Thoracic aorta (tissue), 2 donors: Measurements from ENCODE around the gene HDAC5. TPM values are rescaled to one million over a fixed set of nuclear protein-coding genes. Genes with fewer than 3 reads are reported as not detected.
"Not testable (repeated sequence)": the region's sequence is repeated elsewhere in the genome, so short reads cannot be mapped to it uniquely, and the experiment has no call there.

ENCODE experiments used
- ATAC-seq: fragments of 150-250 bp; one replicate; pipeline ENCODE4 v1.8.0; 2017; ENCODE audit warnings: low read depth; ENCODE audit not compliant: insufficient number of reproducible peaks, low FRiP score
- DNase-seq: peaks from one replicate; pipeline ENCODE4 v3.0.0-alpha.2; 2020; ENCODE audit warnings: low spot score
- H3K27ac ChIP-seq, 2 donors: fragments of 200-600 bp; sonication (generic); 1 replicate in 1 of 2; 2 replicates in 1 of 2; pipeline ENCODE4 v1.5.1; 2016; ENCODE audit warnings: mild to moderate bottlenecking in 2 of 2, moderate library complexity in 2 of 2
- H3K27me3 ChIP-seq: fragments of 200-600 bp; sonication (generic); replicated peaks from 2 replicates; pipeline ENCODE4 v1.6.0; 2016; ENCODE audit warnings: mild to moderate bottlenecking; ENCODE audit not compliant: insufficient read depth
- H3K36me3 ChIP-seq: fragments of 200-600 bp; sonication (generic); one replicate; pipeline ENCODE4 v1.5.1; 2016
- H3K4me1 ChIP-seq, 2 donors: fragments of 200-600 bp; sonication (generic); 1 replicate in 1 of 2; 2 replicates in 1 of 2; pipeline versions ENCODE4 v1.5.1 to v1.6.0; 2016; ENCODE audit warnings: low read depth in 2 of 2, mild to moderate bottlenecking in 1 of 2; ENCODE audit not compliant: control insufficient read depth in 1 of 2
- H3K4me3 ChIP-seq: fragments of 200-600 bp; sonication (generic); 2 replicates; pipeline ENCODE4 v1.5.1; 2016; ENCODE audit warnings: mild to moderate bottlenecking
- H3K9me3 ChIP-seq: fragments of 200-600 bp; sonication (generic); 2 replicates; pipeline ENCODE4 v1.5.1; 2016
- total RNA-seq, 2 donors: library from RNA; depleted of rRNA; stranded (reverse); fragments of >200 nt; gene quantifications; one replicate each; pipeline versions ENCODE4 v1.1.0 to v1.2.3, GENCODE V29; 2016
- TF ChIP-seq, protein P1 (sequence below): fragments of 200-600 bp; sonication (generic); IDR thresholded peaks from one replicate; pipeline ENCODE4 v1.5.1; 2019; ENCODE audit warnings: antibody characterized with exemption

HDAC5 gene
- total RNA-seq, 2 donors from 2014 or later: 76.9 to 115 TPM

DNA sequence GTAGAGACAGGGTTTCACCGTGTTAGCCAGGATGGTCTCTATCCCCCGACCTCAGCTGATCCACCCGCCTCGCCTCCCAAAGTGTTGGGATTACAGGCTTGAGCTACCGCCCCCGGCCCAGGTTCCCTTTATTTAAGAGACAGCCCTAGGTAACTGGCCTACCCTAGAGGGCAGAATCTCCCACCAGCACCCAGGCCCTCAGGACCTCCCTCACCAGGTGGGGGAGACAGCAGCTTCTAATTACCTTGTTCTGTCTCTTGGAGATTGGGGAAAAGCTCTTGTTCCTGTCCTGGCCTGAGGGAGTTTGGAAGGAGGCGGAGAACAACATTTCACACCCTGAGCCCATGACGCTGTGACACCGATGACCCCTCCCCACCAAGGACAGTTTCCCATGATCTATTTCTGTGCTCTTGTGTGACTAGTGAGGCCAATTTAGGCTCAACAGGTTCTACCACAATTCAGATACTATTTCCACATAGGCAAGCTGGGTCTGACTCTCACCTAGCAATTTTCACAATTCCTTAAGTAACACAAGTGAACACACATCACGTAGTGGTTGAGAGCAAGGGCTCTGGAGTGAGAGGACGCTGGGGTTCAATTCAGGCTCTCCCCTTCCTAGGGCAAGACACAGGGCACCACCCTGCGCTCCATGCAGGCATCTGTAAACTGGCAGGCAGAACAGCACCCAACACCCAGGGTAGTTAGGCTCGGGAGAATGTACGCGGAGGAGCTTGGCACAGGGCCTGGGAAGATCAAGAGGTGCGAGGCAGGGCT, 20.4 kb downstream of the HDAC5 start:
- Histone ChIP-seq H3K4me3 (no peak overlapping the region), H3K36me3 (no peaks in the 10 kb centered on the region), H3K27ac (peak overlapping the region in 1 of 2 donors; percentile 15), H3K9me3 (no peaks in the 10 kb centered on the region), H3K27me3 (no peaks in the 10 kb centered on the region), H3K4me1 (peaks cover 27 to 64% of the 10 kb centered on the region in 2 donors)
- TF ChIP-seq, protein P1, sequence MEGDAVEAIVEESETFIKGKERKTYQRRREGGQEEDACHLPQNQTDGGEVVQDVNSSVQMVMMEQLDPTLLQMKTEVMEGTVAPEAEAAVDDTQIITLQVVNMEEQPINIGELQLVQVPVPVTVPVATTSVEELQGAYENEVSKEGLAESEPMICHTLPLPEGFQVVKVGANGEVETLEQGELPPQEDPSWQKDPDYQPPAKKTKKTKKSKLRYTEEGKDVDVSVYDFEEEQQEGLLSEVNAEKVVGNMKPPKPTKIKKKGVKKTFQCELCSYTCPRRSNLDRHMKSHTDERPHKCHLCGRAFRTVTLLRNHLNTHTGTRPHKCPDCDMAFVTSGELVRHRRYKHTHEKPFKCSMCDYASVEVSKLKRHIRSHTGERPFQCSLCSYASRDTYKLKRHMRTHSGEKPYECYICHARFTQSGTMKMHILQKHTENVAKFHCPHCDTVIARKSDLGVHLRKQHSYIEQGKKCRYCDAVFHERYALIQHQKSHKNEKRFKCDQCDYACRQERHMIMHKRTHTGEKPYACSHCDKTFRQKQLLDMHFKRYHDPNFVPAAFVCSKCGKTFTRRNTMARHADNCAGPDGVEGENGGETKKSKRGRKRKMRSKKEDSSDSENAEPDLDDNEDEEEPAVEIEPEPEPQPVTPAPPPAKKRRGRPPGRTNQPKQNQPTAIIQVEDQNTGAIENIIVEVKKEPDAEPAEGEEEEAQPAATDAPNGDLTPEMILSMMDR: no peak
- DNase-seq: no peak
- ATAC-seq: no peak

DNA sequence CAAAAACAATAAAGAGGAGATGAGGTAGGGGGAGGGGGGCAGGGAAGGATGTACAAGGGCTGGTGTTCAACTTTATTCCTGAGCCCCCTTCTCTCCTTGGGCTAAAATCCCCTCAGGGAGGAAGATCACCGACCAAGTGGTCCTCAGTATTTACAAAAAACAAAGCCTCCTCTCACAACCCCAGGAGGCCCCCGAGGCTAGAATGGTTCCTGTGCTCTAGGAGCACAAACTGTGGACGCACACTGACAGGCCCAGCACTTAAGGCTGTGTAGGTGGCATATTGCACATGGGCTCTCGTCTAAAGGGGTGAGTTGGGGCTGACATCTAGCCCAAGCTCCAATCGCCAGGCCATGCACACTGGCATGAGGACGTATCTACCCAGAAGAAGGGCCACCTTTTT, 21.6 kb downstream of the HDAC5 start:
- not testable (repeated sequence) for H3K9me3 ChIP-seq, H3K27ac ChIP-seq, DNase-seq, H3K36me3 ChIP-seq, H3K27me3 ChIP-seq, ATAC-seq, H3K4me3 ChIP-seq
- peaks cover 28 to 64% of the 10 kb centered on the region in 2 donors for H3K4me1 ChIP-seq

DNA sequence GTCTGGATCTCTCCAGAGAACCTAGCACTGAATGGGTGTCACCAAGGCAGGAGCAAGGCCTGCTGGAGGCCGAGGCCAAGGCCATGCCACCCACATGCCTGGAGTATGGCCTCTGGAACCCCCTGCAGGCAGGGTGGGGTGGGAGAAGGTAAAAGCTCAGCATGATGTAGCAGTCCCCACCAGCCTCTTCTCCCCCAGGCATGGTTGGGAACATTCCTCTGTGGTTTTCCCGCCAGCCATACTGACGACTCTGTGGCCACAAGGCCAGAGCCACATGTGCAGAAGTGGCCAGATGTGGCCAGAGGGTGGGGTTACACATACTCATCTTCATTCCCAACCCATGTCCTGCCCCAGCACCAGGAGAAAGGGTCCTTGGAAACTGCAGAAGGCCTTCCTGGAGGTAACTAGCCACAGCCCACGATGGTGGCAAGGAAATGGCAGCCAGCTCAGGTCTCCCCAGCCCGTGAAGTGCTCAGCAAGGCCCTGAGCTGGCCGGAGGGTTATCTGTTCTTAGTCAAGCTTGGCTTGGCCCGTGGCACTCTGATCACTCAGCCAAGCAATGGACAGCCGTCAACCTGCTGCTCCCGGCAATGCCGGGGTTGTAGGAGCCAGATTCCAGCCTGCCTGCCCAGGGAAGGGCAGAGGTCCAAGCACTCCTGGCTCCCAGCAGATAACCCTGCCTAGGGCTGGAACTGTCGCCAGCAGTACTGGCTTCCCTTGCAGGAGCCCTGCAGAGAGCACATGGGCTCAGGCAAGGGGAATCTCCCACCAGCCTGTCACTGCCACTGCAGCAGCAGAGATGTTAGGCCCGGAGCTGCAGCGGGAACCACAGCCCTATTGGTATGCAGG, 26.1 kb downstream of the HDAC5 start:
- peaks cover 39 to 62% of the 10 kb centered on the region in 2 donors for H3K4me1 ChIP-seq
- peaks cover 14% of the 10 kb centered on the region for H3K36me3 ChIP-seq
- H3K27me3 ChIP-seq: no peaks in the 10 kb centered on the region
- H3K4me3 ChIP-seq: no peak overlapping the region
- no peak for ATAC-seq
- peak overlapping the region; percentile 53 to 75 for H3K27ac ChIP-seq
- no peaks in the 10 kb centered on the region for H3K9me3 ChIP-seq
- no peak for DNase-seq
- TF ChIP-seq, protein P1: no peak

DNA sequence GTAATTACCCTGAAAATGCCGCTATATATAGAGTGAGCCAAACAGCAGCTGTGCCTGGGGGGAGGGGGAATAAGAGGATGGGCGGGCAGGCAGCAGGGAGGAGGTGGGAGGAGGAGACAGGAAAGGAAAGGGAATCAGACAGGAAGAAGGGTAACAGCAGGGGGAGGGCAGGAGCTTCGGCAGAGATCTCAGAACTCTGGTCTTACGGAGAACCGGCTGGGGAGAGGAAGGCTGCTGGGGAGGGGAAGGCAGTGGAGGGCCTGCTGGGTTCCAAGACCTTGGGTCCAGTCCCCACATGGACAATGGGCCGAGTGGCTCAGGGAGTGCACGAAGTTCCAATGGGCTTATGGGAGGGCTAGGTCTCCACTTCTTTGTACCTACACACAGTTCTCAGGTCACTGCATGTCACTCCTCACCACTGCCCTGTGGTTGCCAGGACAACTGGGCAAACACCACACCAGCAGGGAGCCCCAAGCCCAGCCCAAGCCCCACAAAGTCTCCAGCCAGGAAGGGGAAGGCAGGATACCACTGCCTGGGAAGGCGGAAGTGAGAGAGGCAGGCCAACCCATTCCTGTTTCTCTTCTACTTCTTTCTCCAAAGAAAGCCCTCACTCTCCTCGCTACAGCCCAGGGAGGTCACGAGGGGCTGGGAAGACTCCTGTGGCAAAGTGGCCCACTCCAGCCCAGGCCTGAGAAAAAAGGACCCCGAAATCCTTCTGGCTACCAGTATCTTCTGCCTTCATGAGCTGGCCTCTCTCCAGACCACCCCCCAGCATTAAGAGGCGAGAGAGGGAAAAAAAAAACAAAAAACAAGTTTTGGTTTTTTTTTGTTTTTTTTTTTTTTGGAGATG, 27.6 kb downstream of the HDAC5 start:
- no peaks in the 10 kb centered on the region for H3K27me3 ChIP-seq
- peak overlapping the region; percentile 54 to 75 for H3K27ac ChIP-seq
- H3K4me3 ChIP-seq: peak overlapping the region; percentile 48
- H3K4me1 ChIP-seq: peaks cover 33 to 53% of the 10 kb centered on the region in 2 donors
- peaks cover 29% of the 10 kb centered on the region for H3K36me3 ChIP-seq
- no peaks in the 10 kb centered on the region for H3K9me3 ChIP-seq
- ATAC-seq (no peak), DNase-seq (no peak)
- TF ChIP-seq, protein P1: no peak

DNA sequence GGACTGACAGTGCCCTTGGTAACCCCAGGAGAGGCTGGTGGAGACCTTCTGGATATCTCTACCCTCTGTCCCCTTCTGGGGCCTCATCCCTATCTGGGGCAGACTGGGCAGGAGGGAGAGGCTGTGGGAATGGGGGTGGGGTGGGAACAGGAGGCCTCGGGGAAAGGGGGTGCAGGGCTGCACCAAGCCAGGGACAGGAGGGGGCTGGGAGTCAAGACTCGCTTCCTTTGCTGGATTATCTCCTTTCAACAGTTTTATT, 28.1 kb downstream of the HDAC5 start:
- Histone ChIP-seq H3K27me3 (no peaks in the 10 kb centered on the region), H3K4me1 (peaks cover 33 to 51% of the 10 kb centered on the region in 2 donors), H3K36me3 (peaks cover 35% of the 10 kb centered on the region), H3K4me3 (peak overlapping the region; percentile 48), H3K27ac (peak overlapping the region; percentile 54 to 75), H3K9me3 (no peaks in the 10 kb centered on the region)
- TF ChIP-seq, protein P1: no peak
- no peak for ATAC-seq
- DNase-seq: no peak
